ENCODE measurements around the gene MAP4K3.

DNA sequence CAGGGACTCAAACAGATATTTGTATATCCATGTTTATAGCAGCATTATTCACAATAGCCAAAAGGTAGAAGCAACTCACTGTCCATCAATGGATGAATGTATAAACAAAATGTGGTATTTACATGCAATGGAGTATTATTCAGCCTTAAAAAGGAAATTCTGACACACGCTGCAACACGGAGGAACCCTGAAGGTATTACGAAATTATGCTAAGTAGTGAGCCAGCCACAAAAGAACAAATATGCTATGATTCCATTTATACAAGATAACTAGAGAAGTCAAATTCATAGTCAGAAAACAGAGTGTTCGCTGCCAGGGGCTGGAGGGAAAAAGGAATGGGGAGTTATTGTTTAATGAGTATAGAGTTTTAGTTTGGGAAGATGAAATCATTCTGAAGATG lies 132.4 kb downstream of the MAP4K3 start:
- TF ChIP-seq, protein P1, sequence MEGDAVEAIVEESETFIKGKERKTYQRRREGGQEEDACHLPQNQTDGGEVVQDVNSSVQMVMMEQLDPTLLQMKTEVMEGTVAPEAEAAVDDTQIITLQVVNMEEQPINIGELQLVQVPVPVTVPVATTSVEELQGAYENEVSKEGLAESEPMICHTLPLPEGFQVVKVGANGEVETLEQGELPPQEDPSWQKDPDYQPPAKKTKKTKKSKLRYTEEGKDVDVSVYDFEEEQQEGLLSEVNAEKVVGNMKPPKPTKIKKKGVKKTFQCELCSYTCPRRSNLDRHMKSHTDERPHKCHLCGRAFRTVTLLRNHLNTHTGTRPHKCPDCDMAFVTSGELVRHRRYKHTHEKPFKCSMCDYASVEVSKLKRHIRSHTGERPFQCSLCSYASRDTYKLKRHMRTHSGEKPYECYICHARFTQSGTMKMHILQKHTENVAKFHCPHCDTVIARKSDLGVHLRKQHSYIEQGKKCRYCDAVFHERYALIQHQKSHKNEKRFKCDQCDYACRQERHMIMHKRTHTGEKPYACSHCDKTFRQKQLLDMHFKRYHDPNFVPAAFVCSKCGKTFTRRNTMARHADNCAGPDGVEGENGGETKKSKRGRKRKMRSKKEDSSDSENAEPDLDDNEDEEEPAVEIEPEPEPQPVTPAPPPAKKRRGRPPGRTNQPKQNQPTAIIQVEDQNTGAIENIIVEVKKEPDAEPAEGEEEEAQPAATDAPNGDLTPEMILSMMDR (IDR thresholded peaks at IDR 0.05; ENCODE audit: control extremely low read depth in 1 of 3, insufficient read depth in 1 of 3, low read depth in 1 of 3, low read length in 3 of 3), result no peak
- TF ChIP-seq SRF (IDR thresholded peaks at IDR 0.05; ENCODE audit: low read depth, low read length) (no peak), POLR2A (IDR thresholded peaks at IDR 0.05; ENCODE audit: control extremely low read depth in 1 of 2, low read depth in 2 of 2, low read length in 2 of 2) (no peak), CHD2 (IDR thresholded peaks at IDR 0.05; ENCODE audit: low read length) (no peak), TAF1 (IDR thresholded peaks at IDR 0.05; ENCODE audit: low read depth, low read length) (no peak), YY1 (IDR thresholded peaks at IDR 0.05; ENCODE audit: low read depth, low read length) (no peak), NRF1 (IDR thresholded peaks at IDR 0.05; ENCODE audit: low read depth, low read length) (no peak), ATF2 (IDR thresholded peaks at IDR 0.05; ENCODE audit: low read length) (no peak), GABPA (IDR thresholded peaks at IDR 0.05; ENCODE audit: borderline replicate concordance, insufficient read depth, low read length) (no peak), CHD1 (IDR thresholded peaks at IDR 0.05; ENCODE audit: low read depth, low read length) (no peak), RAD21 (IDR thresholded peaks at IDR 0.05 in 1 of 2, conservative IDR thresholded peaks at IDR 0.05 in 1 of 2; ENCODE audit: low read depth in 2 of 2, low read length in 2 of 2) (no peak), TBP (IDR thresholded peaks at IDR 0.05; ENCODE audit: low read depth, low read length) (no peak)
- TF ChIP-seq, protein P2, sequence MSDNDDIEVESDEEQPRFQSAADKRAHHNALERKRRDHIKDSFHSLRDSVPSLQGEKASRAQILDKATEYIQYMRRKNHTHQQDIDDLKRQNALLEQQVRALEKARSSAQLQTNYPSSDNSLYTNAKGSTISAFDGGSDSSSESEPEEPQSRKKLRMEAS (IDR thresholded peaks at IDR 0.05), result no peak
- TF ChIP-seq, protein P3, sequence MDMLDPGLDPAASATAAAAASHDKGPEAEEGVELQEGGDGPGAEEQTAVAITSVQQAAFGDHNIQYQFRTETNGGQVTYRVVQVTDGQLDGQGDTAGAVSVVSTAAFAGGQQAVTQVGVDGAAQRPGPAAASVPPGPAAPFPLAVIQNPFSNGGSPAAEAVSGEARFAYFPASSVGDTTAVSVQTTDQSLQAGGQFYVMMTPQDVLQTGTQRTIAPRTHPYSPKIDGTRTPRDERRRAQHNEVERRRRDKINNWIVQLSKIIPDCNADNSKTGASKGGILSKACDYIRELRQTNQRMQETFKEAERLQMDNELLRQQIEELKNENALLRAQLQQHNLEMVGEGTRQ (IDR thresholded peaks at IDR 0.05; ENCODE audit: low read length), result no peak
